LNCAP (cell line): ENCODE results near the gene PPP4R3A.

Source experiments
- TF ChIP-seq, protein P1 (sequence below): fragments of 450-650 bp; IDR thresholded peaks from 2 replicates; pipeline ENCODE4 v1.5.1; 2017; ENCODE audit warnings: mild to moderate bottlenecking

The PPP4R3A gene

DNA sequence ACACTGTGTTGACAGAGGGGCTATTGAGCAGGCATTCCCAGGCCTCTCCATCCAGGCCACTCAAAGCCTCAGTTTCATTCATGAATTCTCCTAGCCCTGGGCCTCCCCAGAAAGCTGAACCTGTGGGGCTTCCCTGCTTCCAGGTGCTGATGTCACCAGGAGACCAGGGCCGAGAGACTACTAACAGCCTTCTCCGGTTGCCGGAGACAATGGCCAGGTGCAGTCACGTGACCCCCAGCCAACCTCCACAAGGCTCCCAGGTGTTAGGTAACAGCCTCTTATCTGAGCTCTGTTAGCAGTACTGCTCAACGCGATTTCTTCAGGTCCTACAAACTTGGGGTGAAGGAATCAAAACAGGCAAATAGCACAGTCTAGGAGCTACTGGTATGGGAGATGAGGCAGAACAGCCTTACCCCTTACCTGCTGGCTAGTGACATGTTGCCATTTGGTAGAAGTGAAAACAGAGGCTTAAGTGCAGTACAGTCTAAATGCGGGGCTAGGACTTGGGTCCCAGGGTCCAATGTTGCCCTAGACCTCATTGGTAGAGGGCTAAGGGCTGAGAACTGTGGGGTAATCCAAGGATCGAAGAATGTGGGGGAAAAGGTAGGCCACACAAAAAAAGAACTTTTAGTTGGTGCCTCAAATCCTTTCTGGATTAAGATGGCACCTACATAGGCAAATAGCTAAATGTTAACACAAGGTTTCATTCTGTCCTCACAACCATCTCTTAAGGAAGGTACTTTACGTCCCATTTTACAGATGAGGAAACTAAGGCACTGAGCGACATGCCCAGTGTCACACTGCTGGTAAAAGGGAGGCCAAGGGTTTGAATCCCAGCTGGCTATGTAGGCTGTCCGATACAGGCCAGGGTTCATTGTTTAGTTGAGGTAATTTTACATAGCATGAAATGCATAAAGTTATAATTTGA is 96.3 kb downstream of the PPP4R3A start:
- TF ChIP-seq, protein P1, sequence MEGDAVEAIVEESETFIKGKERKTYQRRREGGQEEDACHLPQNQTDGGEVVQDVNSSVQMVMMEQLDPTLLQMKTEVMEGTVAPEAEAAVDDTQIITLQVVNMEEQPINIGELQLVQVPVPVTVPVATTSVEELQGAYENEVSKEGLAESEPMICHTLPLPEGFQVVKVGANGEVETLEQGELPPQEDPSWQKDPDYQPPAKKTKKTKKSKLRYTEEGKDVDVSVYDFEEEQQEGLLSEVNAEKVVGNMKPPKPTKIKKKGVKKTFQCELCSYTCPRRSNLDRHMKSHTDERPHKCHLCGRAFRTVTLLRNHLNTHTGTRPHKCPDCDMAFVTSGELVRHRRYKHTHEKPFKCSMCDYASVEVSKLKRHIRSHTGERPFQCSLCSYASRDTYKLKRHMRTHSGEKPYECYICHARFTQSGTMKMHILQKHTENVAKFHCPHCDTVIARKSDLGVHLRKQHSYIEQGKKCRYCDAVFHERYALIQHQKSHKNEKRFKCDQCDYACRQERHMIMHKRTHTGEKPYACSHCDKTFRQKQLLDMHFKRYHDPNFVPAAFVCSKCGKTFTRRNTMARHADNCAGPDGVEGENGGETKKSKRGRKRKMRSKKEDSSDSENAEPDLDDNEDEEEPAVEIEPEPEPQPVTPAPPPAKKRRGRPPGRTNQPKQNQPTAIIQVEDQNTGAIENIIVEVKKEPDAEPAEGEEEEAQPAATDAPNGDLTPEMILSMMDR, result no peak

DNA sequence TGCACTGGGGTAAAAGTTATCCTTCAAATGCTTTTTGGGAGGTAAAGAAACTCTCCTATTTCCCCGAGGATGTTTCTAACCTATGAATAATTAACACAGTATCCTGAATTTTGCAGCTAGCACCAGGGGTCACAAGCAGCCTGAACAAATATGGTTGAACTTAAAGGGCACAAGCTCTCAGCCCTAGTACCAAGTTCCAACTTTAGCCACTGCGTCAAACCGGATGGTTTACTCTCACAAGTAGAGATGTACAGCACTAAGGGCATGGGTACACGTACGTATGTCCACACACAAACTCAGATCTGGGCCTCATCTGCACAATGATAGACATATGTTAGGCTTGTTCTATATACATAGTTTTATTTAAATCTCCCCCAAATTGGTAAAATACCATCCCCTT is 97.2 kb downstream of the PPP4R3A start:
- TF ChIP-seq, protein P1, result no peak

DNA sequence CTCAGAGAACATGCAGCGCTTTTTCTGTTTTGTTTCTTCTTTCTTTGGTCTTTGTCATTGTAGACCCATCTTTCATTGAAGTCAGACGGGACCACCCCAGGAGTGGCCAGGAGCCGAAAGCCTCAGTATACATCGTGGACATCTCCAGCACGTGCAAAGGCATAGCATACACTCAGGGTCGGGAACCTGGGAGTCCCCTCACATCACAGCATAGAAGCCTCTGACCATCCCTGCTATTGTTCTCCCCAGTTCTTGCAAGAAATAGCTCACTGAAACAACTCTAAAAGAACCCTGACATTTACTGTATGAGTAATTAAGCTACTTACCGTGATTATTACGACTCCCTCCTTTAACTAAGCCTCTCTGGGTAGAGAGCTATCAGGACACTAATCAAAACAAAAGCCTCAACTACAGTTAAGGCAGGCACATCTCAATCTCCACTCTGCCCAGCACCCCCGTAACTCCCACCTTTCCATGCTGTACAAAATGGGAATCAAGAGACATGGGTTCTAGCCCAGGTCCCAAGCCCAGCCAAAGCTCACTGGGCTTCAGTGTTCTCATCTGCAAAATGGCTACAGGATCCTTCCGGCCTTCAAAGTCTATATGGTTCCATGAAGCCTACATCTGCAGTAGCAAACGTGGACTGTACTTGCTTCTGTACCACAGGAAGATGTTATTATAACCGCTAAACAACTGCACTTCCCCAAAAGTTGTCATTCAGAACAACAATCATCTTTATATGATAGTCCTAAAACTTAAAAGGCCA is 99.2 kb downstream of the PPP4R3A start:
- TF ChIP-seq, protein P1, result no peak

DNA sequence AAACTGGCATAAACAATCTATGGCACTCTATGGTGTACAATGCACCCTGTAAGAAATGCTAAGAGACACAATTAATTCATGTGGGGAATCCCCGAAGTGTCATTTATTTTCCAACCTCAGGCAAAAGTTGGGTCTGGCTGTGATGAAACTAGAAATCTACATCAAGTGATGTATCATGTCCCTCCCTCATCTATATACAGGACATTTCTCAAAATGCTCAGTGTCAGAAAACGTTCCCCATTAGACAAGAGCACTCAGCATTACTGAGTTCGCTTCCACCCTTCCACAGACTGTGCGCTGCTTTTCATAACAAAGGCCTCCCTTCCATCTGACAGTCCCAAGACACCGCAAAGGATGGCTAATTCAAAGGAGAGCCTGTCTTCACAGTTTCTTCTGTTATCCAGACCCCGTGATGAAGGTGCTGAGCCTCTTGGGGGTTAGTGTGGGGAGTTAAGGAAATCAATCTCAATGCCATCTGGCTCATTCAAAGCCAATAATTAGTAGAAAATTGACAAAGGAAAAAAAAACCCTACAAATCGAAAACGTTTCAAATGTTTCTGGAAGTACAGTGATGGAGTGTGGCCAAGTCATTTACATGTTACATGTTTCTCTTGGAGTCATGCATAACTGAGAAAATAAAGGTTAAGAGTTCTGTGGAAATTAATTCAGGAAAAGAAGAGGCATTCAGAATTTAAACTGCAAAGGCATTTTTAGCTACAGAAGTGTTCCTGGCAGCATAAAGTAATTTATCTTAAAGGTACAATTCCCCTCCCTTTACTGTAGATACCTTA is 100.0 kb downstream of the PPP4R3A start:
- TF ChIP-seq, protein P1, result no peak
